ENCODE data around the gene SLC9A1. TPM values are rescaled to one million over a fixed set of nuclear protein-coding genes. Genes with fewer than 3 reads are reported as not detected.
A peak's percentile ranks its signal among the peaks of the same experiment; 100 is the strongest.

SLC9A1 gene
- total and polyA plus RNA-seq, 12 donors, result 9.4 to 34.4 (median 20.7) TPM

- Histone ChIP-seq H3K27ac (peak overlapping the region in 6 of 10 donors; percentile 49 to 75 (median 73)), H3K36me3 (peaks cover 0 to 11% (median 7%) of the 10 kb centered on the region in 9 donors), H3K4me1 (peaks cover 30 to 90% (median 57%) of the 10 kb centered on the region in 9 donors), H3K9me3 (no peaks in the 10 kb centered on the region), H3K4me3 (no peak overlapping the region), H3K27me3 (no peaks in the 10 kb centered on the region)
- TF ChIP-seq CTCF (IDR thresholded peaks at IDR 0.05), result no peak
- DNase-seq (no peak), ATAC-seq (no peak)
- intact Hi-C loops (cut with DNase I), result loop anchor here in 6 of 10 donors (5.0 to 10.0 kb wide), 3 partner anchors 36 to 268 kb away; partner anchors contain the start of genes SLC9A1 (in 2 of the 6) and CD164L2 (in 1 of the 6)
Observed at GRCh38 chr1:27116697-27117096, 38.2 kb downstream of the SLC9A1 start.

GRCh38 chr1:27116232-27116631 lies 38.7 kb downstream of the SLC9A1 start:
- Histone ChIP-seq H3K27me3 (no peaks in the 10 kb centered on the region), H3K4me3 (no peak overlapping the region), H3K4me1 (peaks cover 30 to 94% (median 61%) of the 10 kb centered on the region in 9 donors), H3K9me3 (no peaks in the 10 kb centered on the region), H3K36me3 (peaks cover 0 to 11% (median 7%) of the 10 kb centered on the region in 9 donors), H3K27ac (peak overlapping the region in 4 of 10 donors; percentile 49 to 74 (median 66))
- intact Hi-C loops (cut with DNase I), result loop anchor here in 6 of 10 donors (5.0 to 10.0 kb wide), 3 partner anchors 36 to 269 kb away; partner anchors contain the start of genes SLC9A1 (in 2 of the 6) and CD164L2 (in 1 of the 6)
- no peak for TF ChIP-seq CTCF (IDR thresholded peaks at IDR 0.05)
- DNase-seq (peak in 1 of 2 donors; percentile 38), ATAC-seq (peak in 1 of 8 donors; percentile 26)
- 69 to 72% methylated on average over 3 of the region's 3 CpGs for WGBS, 2 donors

GRCh38 chr1:27114546-27114945 lies 40.4 kb downstream of the SLC9A1 start:
- intact Hi-C loops (cut with DNase I), result loop anchor here in 2 of 10 donors (5.0 to 10.0 kb wide), 2 partner anchors 38 to 270 kb away; partner anchors contain the start of gene CD164L2 (in 1 of the 2)
- Histone ChIP-seq H3K27ac (peak overlapping the region in 1 of 10 donors; percentile 30), H3K36me3 (peaks cover 0 to 12% (median 9%) of the 10 kb centered on the region in 9 donors), H3K27me3 (no peaks in the 10 kb centered on the region), H3K9me3 (no peaks in the 10 kb centered on the region), H3K4me1 (peaks cover 30 to 96% (median 57%) of the 10 kb centered on the region in 9 donors), H3K4me3 (no peak overlapping the region)
- TF ChIP-seq CTCF (IDR thresholded peaks at IDR 0.05), result no peak
- no peak for DNase-seq
- 94 to 96% methylated on average over 5 of the region's 5 CpGs for WGBS, 2 donors
- no peak for ATAC-seq

GRCh38 chr1:27113861-27114260 lies 41.1 kb downstream of the SLC9A1 start:
- ATAC-seq (no peak), DNase-seq (no peak)
- Histone ChIP-seq H3K4me3 (no peak overlapping the region), H3K9me3 (no peaks in the 10 kb centered on the region), H3K4me1 (peaks cover 25 to 90% (median 51%) of the 10 kb centered on the region in 9 donors), H3K36me3 (peaks cover 0 to 19% (median 9%) of the 10 kb centered on the region in 9 donors), H3K27ac (no peak overlapping the region), H3K27me3 (no peaks in the 10 kb centered on the region)
- intact Hi-C loops (cut with DNase I), result loop anchor here in 2 of 10 donors (5.0 to 10.0 kb wide), 2 partner anchors 38 to 271 kb away; partner anchors contain the start of gene CD164L2 (in 1 of the 2)
- WGBS, 2 donors, result 83 to 89% methylated on average over 22 of the region's 22 CpGs
- TF ChIP-seq CTCF (IDR thresholded peaks at IDR 0.05), result no peak
